GM12878 (cell line): Measurements from ENCODE around the gene TIRAP. TPM values are rescaled to one million over a fixed set of nuclear protein-coding genes. Genes with fewer than 3 reads are reported as not detected.

Experiments
- BCLAF1 ChIP-seq: fragments of 450-650 bp; IDR thresholded peaks from 2 replicates; pipeline ENCODE4 v1.6.1; 2017; ENCODE audit warnings: antibody characterized with exemption, mild to moderate bottlenecking, moderate library complexity
- E2F8 ChIP-seq: fragments of 450-650 bp; IDR thresholded peaks from 2 replicates; pipeline ENCODE4 v1.6.1; 2018; ENCODE audit warnings: mild to moderate bottlenecking, low read depth, moderate library complexity; ENCODE audit not compliant: partially characterized antibody
- SKIL ChIP-seq: fragments of 450-650 bp; IDR thresholded peaks from 2 replicates; pipeline ENCODE4 v1.6.1; 2017; ENCODE audit warnings: mild to moderate bottlenecking, low read depth, inconsistent platforms; ENCODE audit not compliant: poor library complexity, severe bottlenecking
- TCF7 ChIP-seq: IDR thresholded peaks from 2 replicates; pipeline ENCODE4 v1.6.1; 2014; ENCODE audit warnings: antibody characterized with exemption, borderline replicate concordance
- polyA plus RNA-seq, 11 experiments: library from polyadenylated mRNA; depleted of rRNA in 4 of 11; unstranded in 6 of 11; stranded (reverse) in 5 of 11; fragments of >200 nt; fragmentation: Nextera tagmentation in 4 of 11; fragmentation: Illumina TruSeq in 1 of 11; extraction: Ambion mirVana in 4 of 11; extraction: Trizol in 1 of 11; gene quantifications; 1 replicate in 1 of 11; 2 replicates in 10 of 11; pipeline versions ENCODE4 v1.2.1 to v1.2.3, GENCODE V29; 2011 to 2016; ENCODE audit warnings: inconsistent platforms in 2 of 11, missing spikeins in 2 of 11, low read depth in 1 of 11
- total RNA-seq, 4 experiments: library from RNA; depleted of rRNA in 3 of 4; stranded (reverse); fragments of >200 nt in 3 of 4; fragmentation: Illumina TruSeq in 1 of 4; extraction: Trizol in 1 of 4; gene quantifications; 2 replicates each; pipeline versions ENCODE4 v1.2.1 to v1.2.3, GENCODE V29; 2013 to 2021

The TIRAP gene
- total and polyA plus RNA-seq, 10 of the 15 experiments (the other 5 are each of a cell fraction or from before 2014, with no cell fraction given) = 0.76 to 9.9 (median 4.7) TPM

- TF ChIP-seq BCLAF1 = no peak
- TF ChIP-seq E2F8 = no peak
- TF ChIP-seq TCF7 = no peak
- TF ChIP-seq SKIL = no peak
These were observed 17.1 kb upstream of the TIRAP start (continued) for GRCh38 chr11:126265811-126266210.
